Cardiac muscle cell (in vitro differentiated cells and primary cell): Measurements from ENCODE around the gene CNOT4. TPM values are rescaled to one million over a fixed set of nuclear protein-coding genes. Genes with fewer than 3 reads are reported as not detected.

ENCODE experiments used
- DNase-seq, 2 donors: peaks; one replicate each; pipeline versions ENCODE4 v3.0.0 to v3.0.0-alpha.2; 2010 to 2017; ENCODE audit warnings: low read depth in 1 of 2, low spot score in 1 of 2
- H3K27ac ChIP-seq: fragments of 200-600 bp; sonication (generic); 2 replicates; pipeline ENCODE4 v1.5.1; 2016
- H3K27me3 ChIP-seq: fragments of 200-600 bp; sonication (generic); 2 replicates; pipeline ENCODE4 v1.6.0; 2016; ENCODE audit warnings: control low read depth
- H3K36me3 ChIP-seq: fragments of 200-600 bp; sonication (generic); 2 replicates; pipeline ENCODE4 v1.5.1; 2016; ENCODE audit warnings: control low read depth
- H3K4me1 ChIP-seq: fragments of 200-600 bp; sonication (generic); 2 replicates; pipeline ENCODE4 v1.8.1; 2017; ENCODE audit warnings: low read depth, mild to moderate bottlenecking, mixed run types
- H3K4me3 ChIP-seq: fragments of 200-600 bp; sonication (generic); 2 replicates; pipeline ENCODE4 v1.5.1; 2016; ENCODE audit warnings: mild to moderate bottlenecking
- H3K9me3 ChIP-seq: fragments of 200-600 bp; sonication (generic); 2 replicates; pipeline ENCODE4 v1.5.1; 2017; ENCODE audit warnings: low read depth, mild to moderate bottlenecking, control low read depth
- CTCF ChIP-seq: IDR thresholded peaks from 2 replicates; pipeline ENCODE4 v1.5.1; 2012; ENCODE audit warnings: low read depth, mild to moderate bottlenecking, low read length
- polyA plus RNA-seq: library from polyadenylated mRNA; unstranded; fragments of >200 nt; fragmentation: Nextera tagmentation; extraction: Ambion mirVana; gene quantifications from 2 replicates; pipeline ENCODE4 v1.2.1, GENCODE V29; 2016
- total RNA-seq: library from RNA; depleted of rRNA; stranded (reverse); fragments of >200 nt; gene quantifications from 2 replicates; pipeline ENCODE4 v1.2.3, GENCODE V29; 2016

The CNOT4 gene
- total and polyA plus RNA-seq, 2 experiments from 2014 or later = 14.5 to 23.6 TPM

DNA sequence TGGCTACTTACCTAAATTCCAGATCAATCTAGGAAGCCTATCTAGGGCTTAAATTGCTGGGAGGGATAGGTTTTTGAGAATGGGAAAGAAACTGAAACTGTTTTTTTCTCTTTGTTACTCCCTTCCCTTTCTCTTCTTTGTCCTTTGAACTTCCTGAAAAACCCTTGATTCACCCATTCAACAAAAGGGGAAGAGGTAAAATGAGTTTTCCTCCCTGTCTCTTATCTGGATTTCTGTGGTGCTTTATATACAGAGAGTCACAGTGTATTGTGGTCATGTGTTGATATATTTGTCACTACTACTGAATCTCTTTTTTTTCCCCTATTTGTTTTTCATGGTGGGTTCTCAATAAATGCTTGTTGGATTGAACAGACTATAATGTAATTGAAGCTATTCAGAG, 28.0 kb upstream of the CNOT4 start:
- Histone ChIP-seq H3K4me1 (no peaks in the 10 kb centered on the region), H3K27ac (no peak overlapping the region), H3K4me3 (no peak overlapping the region), H3K36me3 (no peaks in the 10 kb centered on the region), H3K9me3 (no peaks in the 10 kb centered on the region), H3K27me3 (no peaks in the 10 kb centered on the region)
- peak in 1 of 2 donors; percentile 7 for DNase-seq
- no peak for TF ChIP-seq CTCF

GRCh38 chr7:135537453-135537852, 27.6 kb upstream of the CNOT4 start:
- Histone ChIP-seq H3K27me3 (no peaks in the 10 kb centered on the region), H3K36me3 (no peaks in the 10 kb centered on the region)
- no peak for TF ChIP-seq CTCF

DNA sequence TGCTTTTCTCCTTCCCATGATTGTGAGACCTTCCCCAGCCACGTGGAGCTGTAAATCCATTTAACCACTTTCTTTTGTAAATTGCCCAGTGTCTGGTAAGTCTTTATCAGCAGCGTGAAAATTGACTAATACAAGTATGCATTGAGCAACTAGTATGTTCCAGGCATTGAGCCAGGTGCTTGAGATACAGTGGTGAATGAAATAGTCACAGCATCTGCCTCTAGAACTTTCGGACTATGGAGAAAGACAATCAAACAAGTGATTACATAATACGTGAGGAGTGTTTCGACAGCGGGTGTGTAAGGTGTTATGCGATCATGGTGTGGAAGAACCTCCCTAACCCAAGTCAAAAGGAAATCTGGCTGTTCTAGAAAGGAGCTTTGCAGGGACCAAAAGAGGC, 26.2 kb upstream of the CNOT4 start:
- H3K9me3 ChIP-seq = no peaks in the 10 kb centered on the region

More at GRCh38 chr7:135537453-135537852, 27.6 kb upstream of the CNOT4 start:
- Histone ChIP-seq H3K4me1 (no peaks in the 10 kb centered on the region), H3K4me3 (no peak overlapping the region), H3K27ac (no peak overlapping the region), H3K9me3 (no peaks in the 10 kb centered on the region)
- no peak for DNase-seq

GRCh38 chr7:135527025-135527424, 17.1 kb upstream of the CNOT4 start:
- Histone ChIP-seq H3K27me3 (no peaks in the 10 kb centered on the region), H3K4me1 (no peaks in the 10 kb centered on the region), H3K9me3 (no peaks in the 10 kb centered on the region), H3K4me3 (no peak overlapping the region), H3K27ac (no peak overlapping the region), H3K36me3 (no peaks in the 10 kb centered on the region)
- TF ChIP-seq CTCF = no peak
- no peak for DNase-seq

More for the DNA sequence above, 26.2 kb upstream of the CNOT4 start:
- Histone ChIP-seq H3K27me3 (no peaks in the 10 kb centered on the region), H3K4me3 (no peak overlapping the region), H3K4me1 (no peaks in the 10 kb centered on the region), H3K27ac (no peak overlapping the region), H3K36me3 (no peaks in the 10 kb centered on the region)
- no peak for TF ChIP-seq CTCF
- peak in 1 of 2 donors; percentile 97 for DNase-seq

GRCh38 chr7:135525426-135525825, 15.5 kb upstream of the CNOT4 start:
- H3K4me1 ChIP-seq = no peaks in the 10 kb centered on the region
- H3K4me3 ChIP-seq = no peak overlapping the region
- no peak for DNase-seq
- H3K27ac ChIP-seq = no peak overlapping the region
- no peaks in the 10 kb centered on the region for H3K27me3 ChIP-seq
- H3K36me3 ChIP-seq = no peaks in the 10 kb centered on the region
- H3K9me3 ChIP-seq = no peaks in the 10 kb centered on the region
- no peak for TF ChIP-seq CTCF

DNA sequence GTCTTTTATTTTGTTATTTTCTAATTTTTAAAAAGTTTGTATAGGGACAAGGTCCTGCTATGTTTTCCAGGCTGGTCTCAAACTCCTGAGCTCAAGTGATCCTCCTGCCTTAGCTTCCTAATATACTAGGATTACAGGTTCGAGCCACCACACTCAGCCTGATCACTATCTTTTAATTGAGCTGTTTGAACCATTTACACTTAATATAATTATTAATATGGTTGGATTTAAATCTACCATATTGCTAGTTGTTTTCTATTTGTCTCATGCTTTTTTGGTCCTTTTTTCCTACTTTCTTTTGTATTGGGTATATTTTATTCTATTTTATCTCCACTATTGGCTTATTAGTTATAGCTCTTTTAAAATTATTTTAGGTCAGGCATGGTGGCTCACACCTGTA, 13.2 kb upstream of the CNOT4 start:
- no peaks in the 10 kb centered on the region for H3K27me3 ChIP-seq
- peaks cover 6% of the 10 kb centered on the region for H3K4me1 ChIP-seq
- no peaks in the 10 kb centered on the region for H3K9me3 ChIP-seq
- H3K27ac ChIP-seq = no peak overlapping the region
- no peak for TF ChIP-seq CTCF
- H3K4me3 ChIP-seq = no peak overlapping the region
- DNase-seq = no peak
- no peaks in the 10 kb centered on the region for H3K36me3 ChIP-seq
